Activated CD4-positive, alpha-beta T cell treated with anti-CD3 and anti-CD28 coated beads, Interleukin-10, Interleukin-2, amounts not matched to agents 100 ng/mL and 50 ng/mL, durations not matched to agents 16 hours and 8 hours (primary cell): ENCODE data around the gene HSPB8.
A peak's percentile ranks its signal among the peaks of the same experiment; 100 is the strongest.

Experiments
- DNase-seq: peaks from one replicate; pipeline ENCODE4 v3.0.0-alpha.2; 2020

HSPB8 gene, protein sequence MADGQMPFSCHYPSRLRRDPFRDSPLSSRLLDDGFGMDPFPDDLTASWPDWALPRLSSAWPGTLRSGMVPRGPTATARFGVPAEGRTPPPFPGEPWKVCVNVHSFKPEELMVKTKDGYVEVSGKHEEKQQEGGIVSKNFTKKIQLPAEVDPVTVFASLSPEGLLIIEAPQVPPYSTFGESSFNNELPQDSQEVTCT

DNA sequence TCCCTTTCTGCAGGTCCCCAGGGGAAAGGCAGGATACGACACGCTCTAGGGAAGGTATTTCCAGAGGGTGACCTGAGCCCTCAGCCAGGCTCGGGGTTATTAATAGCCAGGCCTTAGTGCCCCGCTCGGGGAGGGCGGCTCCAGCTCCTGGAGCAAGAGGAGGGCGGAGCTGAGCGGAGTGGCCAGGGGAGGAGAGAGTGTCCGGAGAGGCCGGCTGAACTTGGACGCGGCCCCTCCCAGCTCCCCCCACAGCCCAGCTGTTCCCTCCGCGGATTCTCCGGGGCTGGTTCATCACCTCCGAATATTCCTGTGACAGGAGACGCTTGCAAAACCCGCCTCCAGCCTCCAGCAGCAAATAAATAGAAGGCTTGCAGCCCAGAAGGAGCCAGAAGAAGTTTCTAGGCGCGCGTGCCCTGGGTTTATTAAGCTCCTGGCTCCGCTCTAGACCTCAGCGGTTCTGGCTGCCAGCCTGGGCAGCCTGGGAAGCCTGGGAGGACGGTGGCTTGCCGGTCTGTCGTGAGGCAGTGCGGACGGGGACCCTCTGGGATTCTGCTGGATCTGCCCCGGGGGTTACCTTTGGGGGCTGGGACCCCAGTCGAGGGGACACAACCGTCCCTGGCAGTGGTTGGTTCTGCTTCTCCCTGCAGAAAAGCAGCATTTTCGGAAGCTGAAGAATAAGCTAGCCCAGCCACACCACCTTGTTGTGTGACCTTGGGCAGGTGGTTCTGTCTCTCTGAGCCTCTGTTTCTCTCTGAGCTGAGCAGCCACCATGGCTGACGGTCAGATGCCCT is at the start of gene HSPB8:
Gene HSPB8 (plus strand): TSS at position 388 of the 791 bp plus-strand sequence. CDS start 382 bp downstream, at position 770.
- no peak for DNase-seq

- DNase-seq = no peak
These were observed 48.8 kb upstream of the HSPB8 start for GRCh38 chr12:119129827-119130434.

DNA sequence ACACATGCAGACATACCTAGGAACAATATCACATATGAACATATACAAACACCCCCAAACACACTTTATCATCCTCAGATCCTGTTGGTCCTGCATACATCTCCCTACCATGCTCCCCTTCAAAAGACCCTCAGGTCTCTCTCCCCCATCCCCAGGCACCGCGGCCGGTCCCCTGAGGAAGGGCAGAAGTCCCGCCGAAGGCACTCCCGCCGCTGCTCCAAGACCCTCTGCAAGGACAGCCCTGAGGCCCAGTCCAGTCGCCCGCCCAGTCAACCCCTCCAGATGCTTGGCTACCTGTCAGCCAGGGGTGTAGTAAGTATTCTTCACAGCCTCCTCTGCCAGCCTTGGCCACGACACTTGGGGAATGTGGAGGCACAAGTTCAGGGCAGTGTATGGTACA is 48.2 kb upstream of the HSPB8 start:
- no peak for DNase-seq

DNA sequence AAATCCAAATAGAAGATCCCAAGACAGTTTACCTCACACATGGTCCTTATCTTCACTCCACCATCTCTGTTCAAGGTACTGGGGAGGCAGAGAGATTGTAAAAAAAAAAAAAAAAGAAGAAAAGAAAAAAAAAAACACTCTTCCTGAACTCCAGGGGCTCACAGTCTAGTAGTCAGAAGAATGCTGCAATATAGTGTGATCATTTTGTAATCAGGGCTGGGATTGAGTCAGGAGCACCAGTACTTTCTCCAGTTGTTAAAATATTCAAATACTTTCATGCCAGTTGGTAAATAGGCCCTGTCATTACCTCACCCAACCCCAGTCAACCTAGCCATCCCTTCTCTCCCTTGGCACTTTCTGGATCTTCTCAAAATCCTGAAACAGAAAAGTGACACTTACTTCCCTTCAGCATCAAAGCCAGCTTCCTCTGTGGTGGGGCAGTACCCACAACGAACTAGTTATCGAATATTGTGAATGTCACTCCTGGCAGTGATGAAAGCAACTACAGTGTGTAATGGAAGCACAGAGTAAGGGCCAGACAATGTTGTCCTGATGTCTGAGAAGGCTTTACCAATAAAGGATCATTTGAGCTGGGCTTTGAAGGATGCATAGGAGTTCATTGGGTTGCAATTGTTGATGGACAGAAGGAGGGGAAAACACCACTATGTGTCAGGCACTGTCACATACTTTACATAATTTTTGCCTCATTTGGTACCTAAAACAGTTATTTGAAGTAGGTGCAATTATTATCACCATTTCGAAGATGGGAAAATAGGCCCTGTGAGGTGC is 44.3 kb upstream of the HSPB8 start:
- DNase-seq = no peak

- no peak for DNase-seq
These were observed 41.8 kb upstream of the HSPB8 start for GRCh38 chr12:119136811-119137410.

- no peak for DNase-seq
These were observed 39.3 kb upstream of the HSPB8 start for GRCh38 chr12:119139448-119139847.

DNA sequence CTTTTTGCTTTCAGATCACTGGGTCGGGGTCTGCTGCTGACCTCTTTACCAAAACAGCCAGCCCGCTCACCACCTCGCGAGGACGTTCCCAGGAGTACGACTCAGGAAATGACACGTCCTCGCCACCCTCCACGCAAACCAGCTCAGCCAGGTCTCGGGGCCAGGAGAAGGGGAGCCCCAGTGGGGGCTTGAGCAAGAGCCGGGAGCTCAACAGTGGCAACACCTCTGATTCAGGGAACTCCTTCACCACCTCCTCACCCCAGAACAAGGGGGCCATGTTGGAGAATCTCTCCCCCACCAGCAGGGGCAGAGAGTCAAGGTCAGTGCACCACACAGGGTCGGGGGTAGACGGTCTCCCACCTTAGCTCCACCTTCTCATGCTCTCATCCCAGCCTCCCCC is 33.4 kb upstream of the HSPB8 start:
- no peak for DNase-seq

GRCh38 chr12:119147847-119148448 is 30.8 kb upstream of the HSPB8 start:
- DNase-seq = no peak

DNA sequence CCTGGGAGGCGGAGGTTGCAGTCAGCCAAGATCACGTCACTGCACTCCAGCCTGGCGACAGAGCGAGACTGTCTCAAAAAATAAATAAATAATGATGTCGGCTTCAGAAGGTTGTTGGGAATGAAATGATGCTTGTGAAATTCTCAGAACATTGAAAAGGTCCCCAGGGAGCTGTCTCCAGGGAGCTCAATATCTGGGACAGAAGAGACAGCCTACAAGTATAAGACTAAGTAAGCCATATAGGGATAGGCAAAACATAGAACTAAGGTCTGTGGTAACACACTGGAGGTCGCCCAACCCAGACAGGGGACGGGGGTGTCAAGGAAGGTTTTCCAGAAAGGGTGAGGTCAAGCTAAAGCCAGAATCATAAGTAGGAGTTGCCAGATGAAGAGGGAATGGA is 29.5 kb upstream of the HSPB8 start:
- DNase-seq = no peak

DNA sequence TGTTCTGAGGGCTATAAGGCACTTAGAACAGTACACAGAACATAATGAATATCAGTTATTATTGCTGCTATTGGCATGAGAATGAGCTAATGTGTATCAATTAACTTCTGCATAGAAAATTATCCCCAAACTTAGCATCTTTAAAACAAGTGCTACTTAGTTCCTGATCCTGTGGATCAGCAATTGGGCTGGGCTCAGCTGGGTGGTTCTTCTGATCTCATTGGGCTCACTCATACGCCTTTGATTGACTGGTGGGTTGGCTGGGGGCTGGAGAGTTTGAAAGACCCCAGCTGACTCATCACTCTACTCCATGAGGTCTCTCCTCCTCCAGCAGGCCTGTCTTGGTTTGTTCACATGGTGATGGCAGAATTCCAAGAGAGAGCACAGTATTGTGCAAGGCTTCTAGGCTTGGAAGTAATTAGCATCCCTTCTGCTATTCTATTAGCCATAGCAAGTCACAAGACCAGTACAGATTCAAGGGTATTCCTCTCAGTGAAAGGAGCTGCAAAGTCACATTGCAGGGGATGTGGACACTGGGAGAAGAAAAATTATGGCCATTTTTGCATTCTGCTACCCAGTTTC is 27.2 kb upstream of the HSPB8 start:
- DNase-seq = no peak

GRCh38 chr12:119153477-119154434 is 25.0 kb upstream of the HSPB8 start:
- DNase-seq = peak; percentile 42

DNA sequence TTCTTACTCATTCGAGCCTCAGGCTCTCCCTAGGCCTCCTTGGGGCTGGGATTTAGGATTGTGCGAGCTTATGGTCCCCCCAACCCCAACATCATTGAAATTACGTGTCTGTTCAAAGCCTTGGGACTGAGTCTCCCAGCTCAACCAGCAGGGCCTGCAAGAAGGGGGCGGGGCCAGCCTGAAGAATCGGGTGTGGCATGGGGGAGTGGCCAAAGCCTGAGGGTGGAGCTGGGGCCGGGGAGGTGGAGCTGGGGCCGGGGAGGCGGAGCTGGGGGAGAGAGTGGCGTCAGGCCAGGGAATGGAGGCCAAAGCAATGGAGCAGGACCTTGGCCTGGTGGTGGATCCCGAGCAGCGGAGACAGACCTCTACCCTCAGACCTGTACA is 24.3 kb upstream of the HSPB8 start:
- peak; percentile 24 for DNase-seq

DNA sequence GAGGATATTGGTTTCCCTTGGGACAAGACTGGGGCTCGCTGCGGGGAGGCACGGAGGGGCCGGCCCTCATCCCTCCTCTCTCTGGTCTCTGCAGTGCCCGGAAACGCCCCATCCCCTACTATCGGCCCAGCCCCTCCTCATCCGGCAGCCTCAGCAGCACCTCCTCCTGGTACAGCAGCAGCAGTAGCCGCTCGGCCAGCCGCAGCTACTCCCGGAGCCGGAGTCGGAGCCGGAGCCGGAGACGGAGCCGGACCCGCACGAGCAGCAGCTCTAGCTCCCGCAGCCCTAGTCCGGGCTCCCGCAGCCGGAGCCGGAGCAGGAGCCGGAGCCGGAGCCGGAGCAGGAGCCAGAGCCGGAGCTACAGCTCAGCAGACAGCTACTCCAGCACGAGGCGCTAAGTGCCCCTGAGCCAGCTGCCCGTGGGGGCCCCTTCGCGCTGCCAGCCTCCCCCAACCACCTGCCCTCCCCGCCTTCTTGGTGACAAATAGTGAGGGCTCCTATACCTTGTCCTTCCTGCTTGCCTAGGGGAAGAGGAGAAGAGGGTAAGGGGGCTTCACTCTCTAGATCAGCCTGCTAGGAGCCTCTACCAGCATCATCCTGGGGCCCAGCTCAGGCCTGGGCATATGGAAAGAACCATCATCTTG is 22.2 kb upstream of the HSPB8 start:
- no peak for DNase-seq

DNA sequence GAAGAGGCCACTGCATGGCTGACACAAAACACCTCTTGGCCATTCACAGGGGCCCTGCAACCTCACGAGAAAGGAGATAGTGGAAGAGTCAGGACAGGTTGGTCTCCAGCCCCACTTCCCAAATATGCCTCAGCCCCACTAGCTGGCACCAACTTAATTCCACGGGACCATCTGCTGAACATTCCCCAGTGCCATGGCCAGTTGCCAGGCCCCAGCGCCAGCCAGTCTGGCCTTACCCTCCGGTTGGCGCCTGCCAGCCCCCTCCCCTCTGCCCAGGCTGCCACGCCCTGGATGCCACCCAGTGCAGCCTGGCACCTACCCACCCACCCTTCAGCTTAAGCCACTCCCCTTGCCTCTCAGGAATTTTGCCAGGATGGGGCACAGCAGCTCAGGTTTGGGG is 21.2 kb upstream of the HSPB8 start:
- no peak for DNase-seq

DNA sequence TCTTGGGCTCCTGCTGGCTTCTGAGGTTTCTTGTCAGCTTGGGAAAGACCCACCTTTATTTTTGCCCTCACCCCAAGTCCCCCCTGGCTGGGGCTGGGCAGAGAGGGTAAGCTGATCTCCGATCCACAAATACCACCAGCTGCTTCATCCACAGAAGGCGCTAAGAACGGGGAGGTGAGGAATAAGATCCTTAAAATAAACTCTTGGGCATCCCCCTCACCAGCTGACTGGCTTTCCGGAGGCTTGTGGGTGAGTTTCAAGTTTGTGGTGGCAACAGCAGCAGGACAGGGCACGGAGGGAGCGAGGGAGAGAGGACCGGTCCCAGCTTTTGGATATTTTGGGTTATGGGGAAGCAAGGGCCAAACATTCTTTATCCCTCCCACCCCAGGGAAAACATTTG is 20.8 kb upstream of the HSPB8 start:
- no peak for DNase-seq

- no peak for DNase-seq
These were observed 20.3 kb upstream of the HSPB8 start for GRCh38 chr12:119158402-119158801.

DNA sequence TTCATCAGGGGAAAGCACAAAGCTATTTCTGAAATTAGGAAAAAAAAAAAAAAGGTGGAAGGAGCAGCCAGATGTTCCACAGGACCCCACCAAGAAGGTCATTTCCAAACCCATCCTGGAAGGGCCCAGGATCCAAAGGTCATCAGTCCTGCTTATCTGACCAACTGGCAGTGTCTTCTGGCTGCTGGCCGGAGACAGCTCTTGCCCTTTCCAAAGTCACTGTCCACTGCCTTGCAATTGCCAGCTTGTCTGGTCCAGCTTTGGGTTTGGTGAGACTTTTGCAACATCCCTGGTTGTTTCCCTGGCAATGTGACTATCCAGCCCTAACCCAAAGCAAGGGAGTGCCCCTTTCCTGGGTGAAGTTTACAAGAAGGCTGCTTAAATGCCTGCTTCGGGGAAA is 18.9 kb upstream of the HSPB8 start:
- no peak for DNase-seq

DNA sequence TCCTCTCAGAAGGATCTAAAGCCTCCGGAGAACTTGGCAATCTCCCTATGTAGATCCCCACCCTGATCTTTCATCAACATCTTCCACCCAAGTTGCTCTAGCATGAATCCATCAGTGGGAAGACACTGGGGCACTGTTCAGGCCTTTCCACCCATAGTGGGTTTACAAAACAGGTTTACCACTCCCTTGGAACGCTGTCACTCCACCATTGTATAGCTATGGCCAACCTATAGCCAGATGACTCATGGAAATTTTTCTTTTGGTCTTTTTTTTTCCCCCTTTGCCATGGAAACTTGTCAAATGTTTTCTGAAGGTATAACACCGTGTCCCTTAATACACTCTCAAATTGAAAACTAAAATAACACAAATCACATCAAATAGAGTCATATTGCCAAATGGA is 10.8 kb upstream of the HSPB8 start:
- DNase-seq = no peak

DNA sequence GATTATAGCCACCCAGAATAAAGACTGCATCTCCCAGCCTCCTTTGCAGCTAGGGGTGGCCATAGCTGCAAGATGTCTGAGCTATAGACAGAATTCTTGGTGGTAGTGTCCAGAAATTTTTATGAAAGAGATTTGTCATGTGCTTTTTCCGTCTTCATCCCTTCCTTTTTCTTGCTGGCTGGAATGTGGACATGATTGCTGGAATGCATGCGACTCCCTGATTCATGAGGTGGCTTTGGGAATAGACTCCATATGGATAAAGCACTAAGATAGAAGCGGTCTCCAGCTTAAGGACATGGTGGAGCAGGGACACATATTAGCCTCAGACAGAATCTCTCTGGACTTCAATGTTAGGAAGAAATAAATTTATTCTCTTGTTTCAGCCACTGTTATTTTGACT is 10.0 kb upstream of the HSPB8 start:
- DNase-seq = no peak

DNA sequence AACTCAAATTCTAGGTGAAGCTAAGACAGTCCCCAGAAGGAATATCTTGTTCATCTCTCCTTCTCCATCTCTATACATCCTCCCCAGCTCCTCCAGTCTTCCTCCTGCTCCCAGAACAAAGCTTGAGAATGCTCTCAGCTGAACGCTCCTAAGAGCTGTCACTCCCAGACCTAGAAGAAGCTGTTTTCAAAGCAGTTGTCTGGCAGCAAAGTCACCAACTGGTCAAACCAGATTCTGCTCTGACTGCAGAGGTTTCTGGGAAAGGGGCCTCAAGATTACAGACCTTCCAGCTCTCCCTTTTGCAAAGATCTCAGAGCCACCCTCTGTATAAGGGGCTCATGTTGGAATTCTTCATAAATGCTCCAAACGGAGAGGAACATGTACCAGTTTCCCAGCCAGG is 9.6 kb upstream of the HSPB8 start:
- DNase-seq = no peak

GRCh38 chr12:119171291-119171690 is 7.4 kb upstream of the HSPB8 start:
- no peak for DNase-seq
